Suprapubic skin (tissue), 4 donors: ENCODE data around the gene MAST4. TPM values are rescaled to one million over a fixed set of nuclear protein-coding genes. Genes with fewer than 3 reads are reported as not detected.

ENCODE experiments used
- DNase-seq, 2 donors: peaks; one replicate each; pipeline ENCODE4 v3.0.0-alpha.2; 2019; ENCODE audit warnings: low spot score in 2 of 2
- H3K27ac ChIP-seq: fragments of 200-600 bp; sonication (generic); one replicate; pipeline ENCODE4 v1.5.1; 2019
- H3K27me3 ChIP-seq: fragments of 200-600 bp; sonication (generic); one replicate; pipeline ENCODE4 v1.5.1; 2019
- H3K36me3 ChIP-seq: fragments of 200-600 bp; sonication (generic); one replicate; pipeline ENCODE4 v1.5.1; 2019
- H3K4me1 ChIP-seq: fragments of 200-600 bp; sonication (generic); one replicate; pipeline ENCODE4 v1.5.1; 2019
- H3K4me3 ChIP-seq: fragments of 200-600 bp; sonication (generic); one replicate; pipeline ENCODE4 v1.5.1; 2019; ENCODE audit warnings: mild to moderate bottlenecking
- H3K9me3 ChIP-seq: fragments of 200-600 bp; sonication (generic); one replicate; pipeline ENCODE4 v1.5.1; 2019
- EP300 ChIP-seq: sonication (generic); formaldehyde crosslinking; IDR thresholded peaks from one replicate; pipeline ENCODE4 v1.6.1; 2017; ENCODE audit warnings: antibody characterized with exemption
- POLR2A ChIP-seq, 2 donors: fragments of 450-650 bp; IDR thresholded peaks; one replicate each; pipeline ENCODE4 v1.6.1; 2017; ENCODE audit warnings: antibody characterized with exemption in 2 of 2, mild to moderate bottlenecking in 2 of 2, moderate library complexity in 2 of 2
- POLR2AphosphoS5 ChIP-seq, 3 donors: sonication (generic); formaldehyde crosslinking; IDR thresholded peaks; one replicate each; pipeline ENCODE4 v1.6.1; 2017; ENCODE audit warnings: antibody characterized with exemption in 3 of 3
- WGBS: methylation state at CpG from one replicate; pipeline ENCODE4 v1.1.5; 2018; 5-methylcytosine and 5-hydroxymethylcytosine counted together
- total RNA-seq, 4 donors: library from RNA; depleted of rRNA; stranded (reverse); fragments of >200 nt; gene quantifications; one replicate each; pipeline ENCODE4 v1.1.0, GENCODE V29; 2016
- TF ChIP-seq, protein P1 (sequence below), 2 donors: fragments of 200-600 bp in 1 of 2; fragments of 450-650 bp in 1 of 2; sonication (generic) in 1 of 2; IDR thresholded peaks; one replicate each; pipeline ENCODE4 v1.5.1; 2016 to 2019; ENCODE audit warnings: antibody characterized with exemption in 2 of 2, mild to moderate bottlenecking in 1 of 2, moderate library complexity in 1 of 2

The MAST4 gene
- total RNA-seq, 4 donors from 2014 or later, result 79.2 to 144 (median 98.1) TPM

DNA sequence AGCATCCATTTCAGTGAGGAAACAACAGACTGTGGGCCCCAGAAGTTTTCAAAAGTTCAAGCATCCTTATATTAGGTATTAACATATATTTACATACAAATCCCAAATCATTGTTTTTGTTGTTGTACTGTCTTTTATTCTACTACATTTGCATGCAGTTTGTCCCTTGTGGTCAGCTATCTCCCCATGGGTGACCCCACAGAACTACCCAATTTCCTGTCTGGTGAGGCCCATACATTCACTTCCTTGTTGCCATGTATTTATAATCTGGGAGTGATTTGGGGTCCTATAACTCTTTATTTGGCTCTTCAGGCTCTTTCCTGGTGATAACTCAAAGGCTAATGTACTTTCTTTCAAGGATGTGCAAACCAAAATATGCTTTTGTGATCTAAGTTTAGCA lies 603.7 kb downstream of the MAST4 start:
- Histone ChIP-seq H3K9me3 (no peaks in the 10 kb centered on the region), H3K36me3 (no peaks in the 10 kb centered on the region), H3K27me3 (no peaks in the 10 kb centered on the region), H3K27ac (no peak overlapping the region), H3K4me3 (no peak overlapping the region), H3K4me1 (peaks cover 5% of the 10 kb centered on the region)
- DNase-seq, result no peak
- TF ChIP-seq POLR2A (IDR thresholded peaks at IDR 0.05), result no peak

DNA sequence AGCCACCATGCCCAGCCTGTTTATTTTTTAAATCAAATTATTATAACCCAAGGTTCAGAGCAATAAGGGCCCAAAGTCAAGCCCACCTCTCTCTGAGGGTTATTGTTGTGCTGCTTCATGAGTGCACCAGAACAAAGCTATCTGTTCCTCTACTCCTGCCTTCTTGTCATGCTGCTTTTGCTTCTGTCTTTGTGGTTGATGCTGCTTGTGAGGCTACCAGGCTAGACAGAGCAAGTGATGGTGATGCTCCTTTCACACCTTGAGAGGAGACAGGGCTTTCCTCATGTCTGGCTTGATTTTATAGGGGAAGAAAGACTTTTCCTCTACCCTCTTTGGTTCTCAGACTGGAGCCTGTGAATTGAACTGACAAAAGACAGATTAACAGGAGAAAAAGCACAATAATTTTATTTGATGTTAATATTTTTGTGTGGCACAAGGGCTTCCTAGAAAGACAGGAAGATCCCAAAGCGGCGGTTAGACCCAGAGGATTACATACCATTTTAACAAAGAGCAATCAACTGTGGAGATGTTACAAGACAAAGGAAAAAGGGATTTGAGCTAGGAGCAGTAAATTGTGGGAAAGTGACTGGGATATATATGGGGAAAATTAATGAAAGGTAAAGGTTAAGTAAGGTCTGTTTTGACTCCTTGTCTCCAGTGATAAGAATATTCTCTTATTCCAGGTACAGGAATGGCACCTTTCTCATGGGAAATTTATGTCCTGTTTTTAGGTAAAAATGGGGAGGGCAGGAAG lies 604.8 kb downstream of the MAST4 start:
- no peaks in the 10 kb centered on the region for H3K9me3 ChIP-seq
- no peak for DNase-seq
- peaks cover 5% of the 10 kb centered on the region for H3K4me1 ChIP-seq
- H3K27ac ChIP-seq, result no peak overlapping the region
- 98% methylated on average over 2 of the region's 2 CpGs for WGBS
- TF ChIP-seq POLR2AphosphoS5 (IDR thresholded peaks at IDR 0.05) (no peak), EP300 (no peak), POLR2A (IDR thresholded peaks at IDR 0.05) (no peak)
- TF ChIP-seq, protein P1, sequence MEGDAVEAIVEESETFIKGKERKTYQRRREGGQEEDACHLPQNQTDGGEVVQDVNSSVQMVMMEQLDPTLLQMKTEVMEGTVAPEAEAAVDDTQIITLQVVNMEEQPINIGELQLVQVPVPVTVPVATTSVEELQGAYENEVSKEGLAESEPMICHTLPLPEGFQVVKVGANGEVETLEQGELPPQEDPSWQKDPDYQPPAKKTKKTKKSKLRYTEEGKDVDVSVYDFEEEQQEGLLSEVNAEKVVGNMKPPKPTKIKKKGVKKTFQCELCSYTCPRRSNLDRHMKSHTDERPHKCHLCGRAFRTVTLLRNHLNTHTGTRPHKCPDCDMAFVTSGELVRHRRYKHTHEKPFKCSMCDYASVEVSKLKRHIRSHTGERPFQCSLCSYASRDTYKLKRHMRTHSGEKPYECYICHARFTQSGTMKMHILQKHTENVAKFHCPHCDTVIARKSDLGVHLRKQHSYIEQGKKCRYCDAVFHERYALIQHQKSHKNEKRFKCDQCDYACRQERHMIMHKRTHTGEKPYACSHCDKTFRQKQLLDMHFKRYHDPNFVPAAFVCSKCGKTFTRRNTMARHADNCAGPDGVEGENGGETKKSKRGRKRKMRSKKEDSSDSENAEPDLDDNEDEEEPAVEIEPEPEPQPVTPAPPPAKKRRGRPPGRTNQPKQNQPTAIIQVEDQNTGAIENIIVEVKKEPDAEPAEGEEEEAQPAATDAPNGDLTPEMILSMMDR (IDR thresholded peaks at IDR 0.05), result no peak
- H3K4me3 ChIP-seq, result no peak overlapping the region
- no peaks in the 10 kb centered on the region for H3K36me3 ChIP-seq
- H3K27me3 ChIP-seq, result no peaks in the 10 kb centered on the region

DNA sequence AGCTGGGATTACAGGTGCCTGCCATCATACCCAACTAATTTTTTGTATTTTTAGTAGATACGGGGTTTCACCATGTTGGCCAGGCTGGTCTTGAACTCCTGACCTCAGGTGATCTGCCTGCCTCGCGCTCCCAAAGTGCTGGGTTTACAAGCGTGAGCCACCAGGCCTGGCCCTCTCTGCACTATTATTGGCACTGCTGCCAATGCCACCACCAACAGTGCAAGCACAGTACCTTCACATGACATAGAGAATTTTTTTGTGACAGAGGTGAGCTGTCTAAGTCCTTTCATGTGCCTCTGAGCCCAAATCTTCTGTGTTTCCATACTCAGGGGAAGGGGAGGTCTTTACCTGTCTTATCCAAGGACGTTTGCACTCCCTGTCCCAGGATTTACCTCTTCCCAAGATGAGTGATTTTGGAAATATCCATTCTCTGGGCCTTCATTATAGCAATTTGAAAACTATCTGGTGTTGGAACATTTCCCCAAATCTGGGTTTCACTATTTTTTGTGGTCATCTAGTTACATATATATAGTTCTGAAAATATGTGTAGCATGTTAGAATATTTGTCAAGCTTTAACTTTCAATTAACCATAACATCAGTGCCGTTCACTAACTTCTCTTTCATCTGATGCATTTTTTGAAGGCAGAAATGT lies 605.8 kb downstream of the MAST4 start:
- no peak overlapping the region for H3K4me3 ChIP-seq
- no peaks in the 10 kb centered on the region for H3K36me3 ChIP-seq
- DNase-seq, result no peak
- 96% methylated on average over 6 of the region's 6 CpGs for WGBS
- H3K9me3 ChIP-seq, result no peaks in the 10 kb centered on the region
- TF ChIP-seq POLR2A (IDR thresholded peaks at IDR 0.05) (no peak), POLR2AphosphoS5 (IDR thresholded peaks at IDR 0.05) (no peak), EP300 (no peak)
- TF ChIP-seq, protein P1 (IDR thresholded peaks at IDR 0.05), result no peak
- no peaks in the 10 kb centered on the region for H3K27me3 ChIP-seq
- no peak overlapping the region for H3K27ac ChIP-seq
- H3K4me1 ChIP-seq, result peaks cover 11% of the 10 kb centered on the region

DNA sequence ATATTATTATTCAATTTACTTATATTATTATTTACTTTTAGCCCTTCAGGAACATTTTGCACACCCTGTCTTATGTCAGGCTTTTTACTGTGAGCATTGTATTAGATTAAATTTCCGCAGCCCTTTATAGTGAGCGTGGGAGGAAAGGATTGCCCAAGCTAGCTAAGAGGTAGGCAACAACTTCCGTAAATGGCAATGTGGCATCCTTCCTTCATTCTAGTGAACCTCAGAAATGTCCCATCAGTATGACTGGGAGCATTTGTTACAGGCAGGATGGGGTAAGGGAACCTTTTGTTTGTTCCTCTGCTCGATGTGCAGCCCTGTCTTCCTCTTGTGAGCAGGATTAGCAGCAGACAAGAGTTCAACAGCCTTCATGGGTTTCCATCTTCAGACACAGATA lies 606.6 kb downstream of the MAST4 start:
- Histone ChIP-seq H3K9me3 (no peaks in the 10 kb centered on the region), H3K27ac (no peak overlapping the region), H3K36me3 (no peaks in the 10 kb centered on the region), H3K4me1 (peaks cover 12% of the 10 kb centered on the region), H3K4me3 (no peak overlapping the region), H3K27me3 (no peaks in the 10 kb centered on the region)
- DNase-seq, result no peak
- TF ChIP-seq POLR2AphosphoS5 (IDR thresholded peaks at IDR 0.05) (no peak), EP300 (no peak), POLR2A (IDR thresholded peaks at IDR 0.05) (no peak)
- TF ChIP-seq, protein P1 (IDR thresholded peaks at IDR 0.05), result no peak
- 78% methylated on average over 4 of the region's 4 CpGs for WGBS

DNA sequence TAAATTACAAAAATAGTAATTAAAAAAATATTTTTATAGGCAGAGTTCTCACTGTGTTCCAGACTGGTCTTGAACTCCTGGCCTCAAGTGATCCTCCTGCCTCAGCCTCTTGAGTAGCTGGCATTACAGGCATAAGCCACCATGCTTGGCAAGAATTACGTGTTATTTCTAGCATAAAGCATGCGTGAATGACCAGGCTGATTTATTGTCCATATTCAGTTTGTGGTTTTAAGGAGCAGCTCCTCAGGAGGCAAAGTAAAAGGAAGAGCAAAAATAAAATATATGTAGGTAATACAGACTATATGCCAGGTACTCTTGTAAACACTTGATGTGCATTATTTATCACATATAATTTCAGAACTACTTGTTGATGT lies 607.5 kb downstream of the MAST4 start:
- Histone ChIP-seq H3K9me3 (no peaks in the 10 kb centered on the region), H3K36me3 (no peaks in the 10 kb centered on the region), H3K27me3 (no peaks in the 10 kb centered on the region), H3K4me1 (peaks cover 12% of the 10 kb centered on the region), H3K4me3 (no peak overlapping the region), H3K27ac (no peak overlapping the region)
- TF ChIP-seq POLR2A (IDR thresholded peaks at IDR 0.05) (no peak), EP300 (no peak), POLR2AphosphoS5 (IDR thresholded peaks at IDR 0.05) (no peak)
- TF ChIP-seq, protein P1 (IDR thresholded peaks at IDR 0.05), result no peak
- 57% methylated on average over 2 of the region's 2 CpGs for WGBS
- no peak for DNase-seq
